Neural cell (in vitro differentiated cells): ENCODE data around the gene HTD2. TPM values are rescaled to one million over a fixed set of nuclear protein-coding genes. Genes with fewer than 3 reads are reported as not detected.

Experiments
- H2AFZ ChIP-seq: fragments of 200-600, 300-800 bp; sonication (generic), shearing (Covaris generic); 2 replicates; pipeline ENCODE4 v1.6.0; 2014; ENCODE audit warnings: low read depth, mild to moderate bottlenecking, antibody characterized with exemption, low read length, moderate library complexity
- H3F3A ChIP-seq: fragments of 200-600 bp; shearing (Covaris generic); 2 replicates; pipeline ENCODE4 v1.6.1; 2016; ENCODE audit warnings: mild to moderate bottlenecking, moderate library complexity, mixed read lengths, antibody characterized with exemption, low read length; ENCODE audit not compliant: insufficient read depth, poor library complexity, severe bottlenecking
- H3K27ac ChIP-seq: fragments of 200-600, 300-800 bp; sonication (generic), shearing (Covaris generic); 2 replicates; pipeline ENCODE4 v1.5.1; 2014; ENCODE audit warnings: mild to moderate bottlenecking, low read length, moderate library complexity
- H3K27me3 ChIP-seq: fragments of 300-800, 200-600 bp; sonication (generic), shearing (Covaris generic); 2 replicates; pipeline ENCODE4 v1.6.0; 2014; ENCODE audit warnings: mild to moderate bottlenecking, low read depth, low read length, moderate library complexity; ENCODE audit not compliant: insufficient read depth
- H3K36me3 ChIP-seq: fragments of 300-800, 200-600 bp; sonication (generic), shearing (Covaris generic); 2 replicates; pipeline ENCODE4 v1.5.1; 2014; ENCODE audit warnings: mild to moderate bottlenecking, antibody characterized with exemption, low read length, moderate library complexity; ENCODE audit not compliant: insufficient read depth
- H3K4me2 ChIP-seq: fragments of 300-800, 200-600 bp; sonication (generic), shearing (Covaris generic); 2 replicates; pipeline ENCODE4 v1.6.0; 2014; ENCODE audit warnings: mild to moderate bottlenecking, low read length
- H3K4me3 ChIP-seq: fragments of 300-800, 200-600 bp; sonication (generic), shearing (Covaris generic); 2 replicates; pipeline ENCODE4 v1.5.1; 2014; ENCODE audit warnings: mild to moderate bottlenecking, low read length, moderate library complexity
- H3K79me2 ChIP-seq: fragments of 200-600 bp; shearing (Covaris generic); replicated peaks from 2 replicates; pipeline ENCODE4 v1.6.0; 2014; ENCODE audit warnings: mild to moderate bottlenecking, low read length, moderate library complexity; ENCODE audit not compliant: insufficient read depth
- H3K9ac ChIP-seq: fragments of 300-800, 200-600 bp; sonication (generic), shearing (Covaris generic); 2 replicates; pipeline ENCODE4 v1.6.1; 2016; ENCODE audit warnings: mild to moderate bottlenecking, low read length, mixed read lengths
- H3K9me2 ChIP-seq: fragments of 200-600 bp; shearing (Covaris generic); 2 replicates; pipeline ENCODE4 v1.6.1; 2016; ENCODE audit warnings: mild to moderate bottlenecking, low read length, mixed read lengths; ENCODE audit not compliant: insufficient read depth
- H3K9me3 ChIP-seq: fragments of 200-600, 300-800 bp; sonication (generic), shearing (Covaris generic); 2 replicates; pipeline ENCODE4 v1.6.1; 2016; ENCODE audit warnings: mild to moderate bottlenecking, mixed run types, low read length, moderate library complexity, mixed read lengths
- H4K20me1 ChIP-seq: fragments of 200-600 bp; shearing (Covaris generic); 2 replicates; pipeline ENCODE4 v1.6.1; 2016; ENCODE audit warnings: mild to moderate bottlenecking, mixed run types; ENCODE audit not compliant: insufficient read depth
- CTCF ChIP-seq: fragments of 450-650 bp; IDR thresholded peaks from 2 replicates; pipeline ENCODE4 v1.5.1; 2014; ENCODE audit warnings: antibody characterized with exemption, mild to moderate bottlenecking, moderate library complexity; ENCODE audit not compliant: poor library complexity, severe bottlenecking
- EP300 ChIP-seq: fragments of 450-650 bp; conservative IDR thresholded peaks from 2 replicates; pipeline ENCODE4 v1.6.1; 2014; ENCODE audit warnings: antibody characterized with exemption, mild to moderate bottlenecking, moderate library complexity; ENCODE audit not compliant: poor library complexity, severe bottlenecking
- EZH2 ChIP-seq: fragments of 200-600, 300-800 bp; shearing (Covaris generic), sonication (generic); IDR thresholded peaks from 2 replicates; pipeline ENCODE4 v1.6.1; 2014; ENCODE audit warnings: antibody characterized with exemption, low read length, borderline replicate concordance, mild to moderate bottlenecking; ENCODE audit not compliant: insufficient read depth, poor library complexity, severe bottlenecking
- MXI1 ChIP-seq: fragments of 450-650 bp; conservative IDR thresholded peaks from 2 replicates; pipeline ENCODE4 v1.6.1; 2014; ENCODE audit warnings: antibody characterized with exemption, mild to moderate bottlenecking; ENCODE audit not compliant: poor library complexity, severe bottlenecking
- POLR2AphosphoS5 ChIP-seq: IDR thresholded peaks from 2 replicates; pipeline ENCODE4 v1.6.1; 2012
- RAD21 ChIP-seq: fragments of 450-650 bp; conservative IDR thresholded peaks from 2 replicates; pipeline ENCODE4 v1.6.1; 2014; ENCODE audit warnings: antibody characterized with exemption, mild to moderate bottlenecking, moderate library complexity
- REST ChIP-seq: IDR thresholded peaks from 2 replicates; pipeline ENCODE4 v1.6.1; 2012; ENCODE audit warnings: borderline replicate concordance
- SMC3 ChIP-seq: fragments of 450-650 bp; conservative IDR thresholded peaks from 2 replicates; pipeline ENCODE4 v1.6.1; 2014; ENCODE audit warnings: antibody characterized with exemption, mild to moderate bottlenecking, moderate library complexity; ENCODE audit not compliant: poor library complexity
- TAF1 ChIP-seq: IDR thresholded peaks from 2 replicates; pipeline ENCODE4 v1.6.1; 2012; ENCODE audit warnings: low read depth
- polyA plus RNA-seq: library from polyadenylated mRNA; depleted of rRNA; stranded (reverse); fragments of >200 nt; gene quantifications from 2 replicates; pipeline ENCODE4 v1.2.3, GENCODE V29; 2014

The HTD2 gene
- polyA plus RNA-seq, 1 donor from 2014 or later: 19.0 TPM

- H3K79me2 ChIP-seq: peaks cover 34% of the 10 kb centered on the region
- H3K27ac ChIP-seq: no peak overlapping the region
- no peak for TF ChIP-seq CTCF
- H3K36me3 ChIP-seq: peaks cover 10% of the 10 kb centered on the region
- no peaks in the 10 kb centered on the region for H3K27me3 ChIP-seq
- no peaks in the 10 kb centered on the region for H3K9me2 ChIP-seq
- no peak overlapping the region for H3K4me2 ChIP-seq
- H3K9me3 ChIP-seq: no peaks in the 10 kb centered on the region
- no peak overlapping the region for H2AFZ ChIP-seq
- H3F3A ChIP-seq: no peaks in the 10 kb centered on the region
- H4K20me1 ChIP-seq: no peaks in the 10 kb centered on the region
- no peak overlapping the region for H3K9ac ChIP-seq
- H3K4me3 ChIP-seq: peak overlapping the region; percentile 86
These were observed 2.4 kb downstream of the HTD2 start for GRCh38 chr3:58308728-58309127.

- Histone ChIP-seq H4K20me1 (no peaks in the 10 kb centered on the region), H3K4me2 (no peak overlapping the region), H3K36me3 (peaks cover 4% of the 10 kb centered on the region), H3F3A (no peaks in the 10 kb centered on the region), H3K79me2 (no peaks in the 10 kb centered on the region), H3K9me2 (no peaks in the 10 kb centered on the region), H3K27me3 (no peaks in the 10 kb centered on the region), H3K9ac (no peak overlapping the region), H3K27ac (no peak overlapping the region), H3K9me3 (no peaks in the 10 kb centered on the region), H2AFZ (no peak overlapping the region), H3K4me3 (no peak overlapping the region)
- TF ChIP-seq EZH2 (no peak), RAD21 (no peak), SMC3 (no peak), CTCF (no peak), MXI1 (no peak), POLR2AphosphoS5 (no peak), EP300 (no peak), TAF1 (no peak), REST (no peak)
These were observed 11.5 kb downstream of the HTD2 start for GRCh38 chr3:58317811-58318210.
